Measurements from ENCODE around the gene MOXD1.

MOXD1 gene

DNA sequence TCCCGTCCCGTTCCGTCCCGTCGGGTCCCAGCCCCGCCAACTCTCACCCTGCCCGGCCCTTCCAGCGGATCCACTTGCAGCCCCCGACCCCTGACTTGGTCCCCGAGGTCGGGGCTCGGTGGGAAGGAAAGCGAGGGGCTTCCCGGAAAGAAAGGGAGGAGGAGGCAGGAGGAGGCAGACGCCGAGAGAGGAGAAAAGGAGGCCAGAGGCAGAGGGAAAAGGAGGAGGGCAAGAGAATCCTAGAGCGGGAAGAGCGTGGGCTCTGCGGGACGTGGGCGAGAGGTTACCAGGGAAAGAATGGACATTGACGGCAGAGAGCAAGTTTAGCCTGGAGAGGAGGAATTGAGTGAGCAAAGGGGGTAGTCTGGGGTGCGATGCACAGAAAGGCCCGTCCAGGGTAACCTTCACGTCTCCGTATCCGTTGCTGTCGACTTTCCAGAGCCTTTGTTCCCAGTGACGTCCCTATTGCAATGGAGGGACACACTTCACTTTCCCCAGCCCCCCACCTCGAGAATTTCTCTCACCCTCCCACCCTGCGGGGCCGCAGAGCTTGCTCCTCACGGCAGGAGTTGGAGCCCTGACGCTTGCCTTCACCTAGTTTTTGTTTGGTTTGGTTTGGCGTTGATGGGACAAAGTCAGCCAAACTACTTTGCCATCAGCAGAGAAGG lies 477 bp upstream of the MOXD1 start:
- TF ChIP-seq, protein P1, sequence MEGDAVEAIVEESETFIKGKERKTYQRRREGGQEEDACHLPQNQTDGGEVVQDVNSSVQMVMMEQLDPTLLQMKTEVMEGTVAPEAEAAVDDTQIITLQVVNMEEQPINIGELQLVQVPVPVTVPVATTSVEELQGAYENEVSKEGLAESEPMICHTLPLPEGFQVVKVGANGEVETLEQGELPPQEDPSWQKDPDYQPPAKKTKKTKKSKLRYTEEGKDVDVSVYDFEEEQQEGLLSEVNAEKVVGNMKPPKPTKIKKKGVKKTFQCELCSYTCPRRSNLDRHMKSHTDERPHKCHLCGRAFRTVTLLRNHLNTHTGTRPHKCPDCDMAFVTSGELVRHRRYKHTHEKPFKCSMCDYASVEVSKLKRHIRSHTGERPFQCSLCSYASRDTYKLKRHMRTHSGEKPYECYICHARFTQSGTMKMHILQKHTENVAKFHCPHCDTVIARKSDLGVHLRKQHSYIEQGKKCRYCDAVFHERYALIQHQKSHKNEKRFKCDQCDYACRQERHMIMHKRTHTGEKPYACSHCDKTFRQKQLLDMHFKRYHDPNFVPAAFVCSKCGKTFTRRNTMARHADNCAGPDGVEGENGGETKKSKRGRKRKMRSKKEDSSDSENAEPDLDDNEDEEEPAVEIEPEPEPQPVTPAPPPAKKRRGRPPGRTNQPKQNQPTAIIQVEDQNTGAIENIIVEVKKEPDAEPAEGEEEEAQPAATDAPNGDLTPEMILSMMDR (IDR thresholded peaks at IDR 0.05) = no peak
- TF ChIP-seq ZFX (IDR thresholded peaks at IDR 0.05; ENCODE audit: borderline replicate concordance) = no peak
- no peak overlapping the region for H3K27ac ChIP-seq

DNA sequence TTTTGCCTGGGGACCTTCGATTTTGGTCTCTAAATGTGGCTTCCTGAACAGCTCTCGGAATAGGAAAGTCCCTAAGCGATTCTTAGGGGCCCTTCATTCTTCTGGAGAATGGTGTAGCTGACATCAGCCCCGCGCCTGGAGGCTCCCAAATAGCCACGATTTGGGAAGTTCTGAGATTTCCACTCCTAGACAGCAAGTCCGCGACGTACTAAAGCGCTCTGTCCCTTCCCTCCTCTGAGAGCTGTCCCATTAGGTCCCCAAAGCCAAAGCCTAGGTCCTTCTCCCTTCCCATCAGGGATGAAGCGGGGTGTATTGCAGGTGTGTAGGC lies 756 bp downstream of the MOXD1 start:
- H3K27ac ChIP-seq = no peak overlapping the region

DNA sequence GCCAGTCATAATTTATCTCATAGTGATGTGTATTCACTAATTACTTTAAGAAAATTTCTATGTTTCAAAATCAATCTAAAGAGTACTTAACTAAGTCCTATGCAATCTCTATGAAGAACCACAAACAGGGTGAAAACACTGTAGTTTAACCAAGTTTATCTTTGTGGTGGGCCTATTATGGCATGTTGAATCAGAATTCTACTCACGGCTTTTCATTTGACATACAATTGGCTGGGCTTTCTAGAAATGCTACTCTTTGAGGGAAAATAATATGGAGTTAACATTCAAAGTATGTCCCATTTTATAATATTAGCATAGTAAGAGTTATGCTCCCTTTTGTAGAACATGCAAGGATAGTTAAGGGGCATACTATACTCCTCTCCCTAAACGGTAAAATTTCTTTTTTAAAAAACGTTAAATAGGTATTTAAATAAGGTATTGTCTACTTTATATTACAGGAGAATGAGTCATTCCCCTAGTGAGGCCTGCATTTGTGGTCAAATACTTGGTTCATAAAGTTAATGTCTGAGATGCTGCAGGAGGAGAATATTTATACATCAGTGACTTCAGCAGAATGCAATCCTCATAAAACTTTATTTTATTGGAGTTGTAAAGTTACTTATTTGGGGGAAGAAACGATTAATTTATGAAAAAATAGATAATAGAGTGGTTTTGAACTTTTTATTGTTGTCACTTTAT lies 1.8 kb downstream of the MOXD1 start:
- TF ChIP-seq, protein P1 (IDR thresholded peaks at IDR 0.05) = no peak
- TF ChIP-seq ZFX (IDR thresholded peaks at IDR 0.05; ENCODE audit: borderline replicate concordance) = no peak
- H3K27ac ChIP-seq = no peak overlapping the region

More for the DNA sequence above, 756 bp downstream of the MOXD1 start:
- TF ChIP-seq, protein P1 (IDR thresholded peaks at IDR 0.05) = no peak
- no peak for TF ChIP-seq ZFX (IDR thresholded peaks at IDR 0.05; ENCODE audit: borderline replicate concordance)

DNA sequence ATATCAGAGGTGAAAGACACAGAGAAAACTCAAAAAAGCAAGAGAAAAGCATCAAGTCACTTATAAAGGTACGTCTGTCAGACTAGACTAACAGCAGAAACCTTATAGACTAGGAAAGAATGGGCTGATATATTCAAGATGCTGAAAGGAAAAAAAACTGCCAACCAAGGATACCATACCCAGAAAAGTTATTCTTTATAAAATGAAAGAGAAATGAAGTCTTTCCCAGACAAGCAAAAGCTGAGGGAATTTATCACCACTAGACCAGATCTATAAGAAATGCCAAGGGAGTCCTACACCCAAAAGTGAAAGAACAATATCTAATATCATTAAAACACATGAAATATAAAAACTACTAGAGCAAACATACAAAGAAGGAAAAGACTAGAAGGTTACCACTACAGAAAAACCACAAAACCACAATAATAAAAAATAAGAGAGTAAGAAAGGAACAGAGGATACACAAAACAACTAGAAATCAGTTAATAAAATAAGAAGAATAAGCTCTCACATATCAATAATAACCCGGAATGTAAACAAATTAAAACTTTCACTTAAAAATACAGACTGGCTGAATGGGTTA lies 6.2 kb downstream of the MOXD1 start:
- no peak overlapping the region for H3K27ac ChIP-seq
- TF ChIP-seq, protein P1 (IDR thresholded peaks at IDR 0.05) = no peak

DNA sequence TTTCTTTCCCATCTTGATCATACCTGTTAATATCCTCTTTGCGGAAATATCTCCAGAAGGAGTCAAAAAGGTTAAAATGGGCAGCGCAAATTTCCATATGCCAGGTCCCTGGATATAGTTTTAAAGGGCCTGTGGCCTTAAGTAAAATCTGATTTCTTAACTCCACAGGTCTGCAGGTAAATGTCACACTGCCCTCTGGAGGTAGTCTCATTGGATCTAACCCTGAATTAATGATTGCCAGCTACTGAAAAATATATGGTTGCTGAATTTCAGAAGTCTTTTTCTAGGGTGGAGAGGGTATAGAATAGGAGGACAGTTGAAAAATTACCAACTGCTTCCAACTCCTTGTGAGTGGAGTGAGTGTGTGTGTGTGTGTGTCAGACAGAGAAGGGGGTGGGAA lies 8.5 kb downstream of the MOXD1 start:
- H3K27ac ChIP-seq = no peak overlapping the region
- no peak for TF ChIP-seq ZFX (IDR thresholded peaks at IDR 0.05; ENCODE audit: borderline replicate concordance)
- TF ChIP-seq, protein P1 (IDR thresholded peaks at IDR 0.05) = peak; percentile 57

DNA sequence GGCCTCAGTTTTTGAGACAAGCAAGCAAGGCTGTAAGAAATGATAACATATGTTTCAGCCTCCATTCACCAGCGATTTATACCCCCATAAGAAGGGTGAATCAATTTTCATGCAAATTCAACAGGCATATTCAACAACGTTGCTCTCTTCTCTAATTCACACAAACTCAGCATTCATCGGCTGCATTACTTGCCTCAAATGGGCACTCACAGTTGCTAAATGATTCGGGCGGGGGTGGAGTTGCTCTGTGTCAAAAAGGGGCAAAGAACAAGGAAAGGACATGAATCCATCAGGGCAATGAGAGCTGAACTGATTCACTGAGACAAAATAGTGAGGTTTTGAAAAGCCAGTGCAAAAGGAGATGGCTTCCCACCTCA lies 9.0 kb downstream of the MOXD1 start:
- TF ChIP-seq ZFX (IDR thresholded peaks at IDR 0.05; ENCODE audit: borderline replicate concordance) = no peak
- TF ChIP-seq, protein P1 (IDR thresholded peaks at IDR 0.05) = no peak
- no peak overlapping the region for H3K27ac ChIP-seq
